ENCODE results near the gene EVC. TPM values are rescaled to one million over a fixed set of nuclear protein-coding genes. Genes with fewer than 3 reads are reported as not detected.

Gene EVC
- total and polyA plus RNA-seq, 2 of the 8 experiments (the other 6 are each of a cell fraction or from before 2014, with no cell fraction given): 2.6 to 9.8 TPM

GRCh38 chr4:5712517-5712916 lies 1.5 kb downstream of the EVC start (continued):
- TF ChIP-seq CREB1 (IDR thresholded peaks at IDR 0.05) (no peak), PHF8 (conservative IDR thresholded peaks at IDR 0.05; ENCODE audit: low read depth, low read length) (no peak), RAD21 (IDR thresholded peaks at IDR 0.05 in 1 of 2, conservative IDR thresholded peaks at IDR 0.05 in 1 of 2; ENCODE audit: low read depth in 2 of 2, low read length in 2 of 2) (no peak), SP1 (IDR thresholded peaks at IDR 0.05; ENCODE audit: low read depth, low read length) (no peak), TCF12 (IDR thresholded peaks at IDR 0.05; ENCODE audit: low read depth, low read length) (no peak)

All from H1 (cell line).